Gastrocnemius medialis (tissue), 4 donors: ENCODE data around the gene TLE2.

ENCODE experiments used
- CTCF ChIP-seq, 5 experiments: fragments of 450-650 bp in 3 of 5; fragments of 200-600 bp in 2 of 5; sonication (generic) in 2 of 5; IDR thresholded peaks in 4 of 5; conservative IDR thresholded peaks in 1 of 5; 1 replicate in 4 of 5; 2 replicates in 1 of 5; pipeline ENCODE4 v1.5.1; 2016 to 2019; ENCODE audit warnings: antibody characterized with exemption in 5 of 5, mild to moderate bottlenecking in 3 of 5, moderate library complexity in 3 of 5
- POLR2A ChIP-seq, 2 donors: fragments of 450-650 bp; IDR thresholded peaks; one replicate each; pipeline ENCODE4 v1.6.1; 2017; ENCODE audit warnings: antibody characterized with exemption in 2 of 2, mild to moderate bottlenecking in 2 of 2, moderate library complexity in 2 of 2

DNA sequence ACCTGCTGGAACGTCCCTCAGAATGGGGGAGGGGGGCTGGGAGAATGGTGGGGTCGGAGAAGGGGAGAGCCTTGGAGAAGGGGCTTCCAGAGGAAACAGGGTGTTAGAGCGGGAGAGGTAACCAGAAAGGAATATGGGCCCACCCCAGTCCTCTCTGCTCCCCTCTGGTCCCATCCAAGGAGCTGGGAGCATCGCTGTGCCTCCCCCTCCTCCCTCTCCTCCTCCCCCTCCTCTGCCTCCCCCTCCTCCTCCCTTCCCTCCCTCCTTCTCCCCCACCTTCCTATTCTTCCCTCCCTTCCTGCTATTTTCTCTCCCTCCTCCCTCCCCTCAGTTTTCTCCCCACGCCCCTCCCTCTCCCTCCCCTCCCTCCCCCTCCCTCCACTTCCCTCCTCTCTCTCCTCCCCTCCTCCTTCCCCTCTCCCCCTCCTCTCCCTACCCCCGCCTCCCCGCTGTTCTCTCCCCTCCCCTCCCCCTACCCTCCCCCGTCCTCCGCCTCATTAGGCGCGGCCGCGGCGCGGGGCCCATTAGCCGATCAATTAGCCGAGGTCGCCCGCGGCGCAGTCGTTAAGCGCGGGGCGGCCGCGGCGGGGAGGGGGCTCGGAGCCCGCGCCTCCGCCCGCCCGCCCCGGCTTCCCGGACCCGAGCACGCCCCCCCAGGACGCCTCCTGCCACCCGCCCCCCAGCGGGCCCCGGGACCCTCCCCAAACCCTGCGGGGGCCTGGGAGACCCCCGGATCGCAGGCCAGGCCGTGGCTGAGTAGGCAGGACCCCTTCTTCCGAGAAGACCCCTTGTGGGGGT, 17.8 kb upstream of the TLE2 start:
- no peak for TF ChIP-seq POLR2A (IDR thresholded peaks at IDR 0.05)
- no peak for TF ChIP-seq CTCF (IDR thresholded peaks at IDR 0.05 in 4 of 5, conservative IDR thresholded peaks at IDR 0.05 in 1 of 5)
